Astrocyte (in vitro differentiated cells and primary cell): ENCODE results near the gene PCDHGA8. TPM values are rescaled to one million over a fixed set of nuclear protein-coding genes. Genes with fewer than 3 reads are reported as not detected.
"Not testable (repeated sequence)": the region's sequence is repeated elsewhere in the genome, so short reads cannot be mapped to it uniquely, and the experiment has no call there.

Experiments
- DNase-seq: peaks from one replicate; pipeline ENCODE4 v3.0.0-alpha.2; 2010; ENCODE audit warnings: low read depth
- FAIRE-seq: peaks from 2 replicates; lab custom pipeline; 2011; peaks lifted over from hg19 to GRCh38; lab: Jason Lieb, UNC
- H2AFZ ChIP-seq: 2 replicates; pipeline ENCODE4 v1.6.0; 2012; ENCODE audit warnings: low read depth, low read length, inconsistent platforms
- H3K27ac ChIP-seq: 2 replicates; pipeline ENCODE4 v1.5.1; 2011; ENCODE audit warnings: low read depth, low read length, inconsistent platforms
- H3K27me3 ChIP-seq: 2 replicates; pipeline ENCODE4 v1.6.0; 2011; ENCODE audit warnings: low read length, inconsistent platforms; ENCODE audit not compliant: insufficient read depth
- H3K36me3 ChIP-seq: 2 replicates; pipeline ENCODE4 v1.5.1; 2011; ENCODE audit warnings: low read length, inconsistent platforms; ENCODE audit not compliant: insufficient read depth
- H3K4me1 ChIP-seq: 2 replicates; pipeline ENCODE4 v1.5.1; 2011; ENCODE audit warnings: low read length, inconsistent platforms; ENCODE audit not compliant: insufficient read depth
- H3K4me2 ChIP-seq: 2 replicates; pipeline ENCODE4 v1.6.0; 2012; ENCODE audit warnings: low read length, inconsistent platforms
- H3K4me3 ChIP-seq: 2 replicates; pipeline ENCODE4 v1.5.1; 2011; ENCODE audit warnings: low read depth, mild to moderate bottlenecking, low read length, inconsistent platforms; ENCODE audit not compliant: insufficient read depth
- H3K79me2 ChIP-seq: 2 replicates; pipeline ENCODE4 v1.6.0; 2012; ENCODE audit warnings: mild to moderate bottlenecking, low read length, inconsistent platforms; ENCODE audit not compliant: insufficient read depth
- H3K9ac ChIP-seq: 2 replicates; pipeline ENCODE4 v1.6.0; 2012; ENCODE audit warnings: mild to moderate bottlenecking, low read length, inconsistent platforms
- H3K9me3 ChIP-seq: 2 replicates; pipeline ENCODE4 v1.5.1; 2012; ENCODE audit warnings: low read depth, mild to moderate bottlenecking, low read length, inconsistent platforms; ENCODE audit not compliant: insufficient read depth
- H4K20me1 ChIP-seq: 2 replicates; pipeline ENCODE4 v1.6.0; 2012; ENCODE audit warnings: low read length, inconsistent platforms; ENCODE audit not compliant: insufficient read depth
- H3K27ac Mint-ChIP-seq: one replicate; pipeline ENCODE4 v1.8.0; 2021; ENCODE audit warnings: mild to moderate bottlenecking, mixed read lengths; ENCODE audit not compliant: unreplicated experiment
- H3K27me3 Mint-ChIP-seq: one replicate; pipeline ENCODE4 v1.8.0; 2021; ENCODE audit warnings: low read depth, mixed read lengths; ENCODE audit not compliant: unreplicated experiment
- H3K36me3 Mint-ChIP-seq: one replicate; pipeline ENCODE4 v1.8.0; 2021; ENCODE audit warnings: low read depth, mixed read lengths; ENCODE audit not compliant: unreplicated experiment
- H3K4me1 Mint-ChIP-seq: one replicate; pipeline ENCODE4 v1.8.0; 2021; ENCODE audit warnings: low read depth, mixed read lengths; ENCODE audit not compliant: unreplicated experiment
- H3K4me3 Mint-ChIP-seq: one replicate; pipeline ENCODE4 v1.8.0; 2021; ENCODE audit warnings: mild to moderate bottlenecking, moderate library complexity, mixed read lengths; ENCODE audit not compliant: unreplicated experiment
- H3K9me3 Mint-ChIP-seq: one replicate; pipeline ENCODE4 v1.8.0; 2021; ENCODE audit warnings: mild to moderate bottlenecking, mixed read lengths; ENCODE audit not compliant: unreplicated experiment
- CTCF ChIP-seq: IDR thresholded peaks from 2 replicates; pipeline ENCODE4 v1.5.1; 2011; ENCODE audit warnings: low read depth, mild to moderate bottlenecking, inconsistent platforms, low read length, moderate library complexity; ENCODE audit not compliant: insufficient read depth
- total RNA-seq: library from RNA; stranded (reverse); gene quantifications from 2 replicates; pipeline ENCODE4 v1.2.1, GENCODE V29; 2021

Gene PCDHGA8
- total RNA-seq, 1 donor from 2014 or later, result 1.0 TPM

- H3K4me3 ChIP-seq, H3K27ac Mint-ChIP-seq, H4K20me1 ChIP-seq, H3K4me2 ChIP-seq, H3K79me2 ChIP-seq, H3K9ac ChIP-seq, DNase-seq, H3K36me3 ChIP-seq, H3K4me1 ChIP-seq, FAIRE-seq, H3K27me3 Mint-ChIP-seq, H3K27ac ChIP-seq, H2AFZ ChIP-seq, H3K27me3 ChIP-seq: not testable (repeated sequence)
- Mint-ChIP-seq H3K4me3 (peak overlapping the region; percentile 93), H3K9me3 (peaks cover 21% of the 10 kb centered on the region), H3K36me3 (peaks cover 32% of the 10 kb centered on the region), H3K4me1 (peaks cover 15% of the 10 kb centered on the region)
- H3K9me3 ChIP-seq, result peaks cover 34% of the 10 kb centered on the region
Observed at GRCh38 chr5:141414548-141415274, 22.3 kb downstream of the PCDHGA8 start.

- not testable (repeated sequence) for H3K27me3 Mint-ChIP-seq, H3K27ac ChIP-seq, H3K4me3 ChIP-seq, H3K27ac Mint-ChIP-seq, H3K4me2 ChIP-seq, H2AFZ ChIP-seq, H3K36me3 ChIP-seq, DNase-seq, H4K20me1 ChIP-seq, H3K4me3 Mint-ChIP-seq, H3K4me1 ChIP-seq, H3K9ac ChIP-seq, H3K27me3 ChIP-seq, FAIRE-seq, H3K79me2 ChIP-seq
- Mint-ChIP-seq H3K36me3 (peaks cover 33% of the 10 kb centered on the region), H3K9me3 (peaks cover 23% of the 10 kb centered on the region), H3K4me1 (peaks cover 15% of the 10 kb centered on the region)
- peaks cover 32% of the 10 kb centered on the region for H3K9me3 ChIP-seq
Observed at GRCh38 chr5:141415275-141415618, 22.8 kb downstream of the PCDHGA8 start.

GRCh38 chr5:141417494-141418172 lies 25.2 kb downstream of the PCDHGA8 start, which contains the start of gene PCDHGB7:
TSS of gene PCDHGB7 (plus strand) at chr5:141417677. CDS start at chr5:141417860, 183 bp downstream.
- H3K9me3 ChIP-seq, result peaks cover 51% of the 10 kb centered on the region
- H3K4me3 ChIP-seq, result peak within 1 kb of the TSS; percentile 49
- Mint-ChIP-seq H3K36me3 (peaks cover 52% of the 10 kb centered on the region), H3K4me3 (peak within 1 kb of the TSS; percentile 92), H3K9me3 (peaks cover 40% of the 10 kb centered on the region), H3K4me1 (peaks cover 10% of the 10 kb centered on the region), H3K27ac (peak within 1 kb of the TSS; percentile 96)
- H4K20me1 ChIP-seq, FAIRE-seq, H3K27me3 ChIP-seq, H3K27me3 Mint-ChIP-seq, H3K4me1 ChIP-seq, H3K36me3 ChIP-seq, H3K79me2 ChIP-seq: not testable (repeated sequence)
- DNase-seq, result peak; percentile 56
- H3K4me2 ChIP-seq, result peak within 1 kb of the TSS; percentile 76
- H2AFZ ChIP-seq, result peak within 1 kb of the TSS; percentile 28
- peak; percentile 67 for TF ChIP-seq CTCF
- peak within 1 kb of the TSS; percentile 73 for H3K9ac ChIP-seq
- peak within 1 kb of the TSS; percentile 47 for H3K27ac ChIP-seq
